Lung (tissue), 12 donors: ENCODE measurements around the gene GNAI1. TPM values are rescaled to one million over a fixed set of nuclear protein-coding genes. Genes with fewer than 3 reads are reported as not detected.

Experiments used
- ATAC-seq: fragments of 200-7000 bp; cut with Tn5 transposase; one replicate; pipeline ENCODE4 v1.9.1; 2020; ENCODE audit warnings: moderate number of reproducible peaks; ENCODE audit not compliant: insufficient read depth, low FRiP score
- DNase-seq, 3 donors: peaks; one replicate each; pipeline ENCODE4 v3.0.0-alpha.2; 2013 to 2017
- H3K27ac ChIP-seq, 2 donors: one replicate each; pipeline ENCODE4 v1.5.1; 2013; ENCODE audit warnings: mild to moderate bottlenecking in 2 of 2, moderate library complexity in 2 of 2, control low read depth in 1 of 2, inconsistent platforms in 1 of 2, low read depth in 1 of 2, low read length in 1 of 2
- H3K27me3 ChIP-seq, 3 donors: one replicate each; pipeline ENCODE4 v1.5.1; 2013; ENCODE audit warnings: low read length in 2 of 3; ENCODE audit not compliant: control insufficient read depth in 3 of 3, insufficient read depth in 3 of 3
- H3K36me3 ChIP-seq, 4 donors: one replicate each; pipeline ENCODE4 v1.5.1; 2013; ENCODE audit warnings: low read length in 4 of 4, mild to moderate bottlenecking in 1 of 4, moderate library complexity in 1 of 4; ENCODE audit not compliant: control insufficient read depth in 4 of 4, insufficient read depth in 4 of 4
- H3K4me1 ChIP-seq, 5 donors: one replicate each; pipeline ENCODE4 v1.5.1; 2013; ENCODE audit warnings: low read length in 5 of 5, mild to moderate bottlenecking in 2 of 5, moderate library complexity in 1 of 5; ENCODE audit not compliant: control insufficient read depth in 5 of 5, insufficient read depth in 5 of 5
- H3K4me3 ChIP-seq: one replicate; pipeline ENCODE4 v1.5.1; 2013; ENCODE audit warnings: mild to moderate bottlenecking, control low read depth, moderate library complexity
- H3K9ac ChIP-seq, 2 donors: one replicate each; pipeline ENCODE4 v1.5.1; 2013; ENCODE audit warnings: low read length in 2 of 2, control low read depth in 1 of 2; ENCODE audit not compliant: insufficient read depth in 1 of 2
- H3K9me3 ChIP-seq, 4 donors: one replicate each; pipeline ENCODE4 v1.5.1; 2013; ENCODE audit warnings: low read length in 3 of 4, mild to moderate bottlenecking in 1 of 4, moderate library complexity in 1 of 4; ENCODE audit not compliant: control insufficient read depth in 4 of 4, insufficient read depth in 3 of 4
- WGBS, 2 donors: extraction: QIAGEN DNeasy Blood & Tissue Kit; methylation state at CpG; one replicate each; pipeline ENCODE4 v1.1.7; 2013; 5-methylcytosine and 5-hydroxymethylcytosine counted together
- polyA plus RNA-seq, 2 donors: library from polyadenylated mRNA; stranded (reverse); fragments of 200-250 nt; gene quantifications; one replicate each; pipeline ENCODE4 v1.2.1, GENCODE V29; 2013
- total RNA-seq, 2 donors: library from RNA; depleted of rRNA in 1 of 2; stranded (reverse); fragments of >200 nt in 1 of 2; gene quantifications; one replicate each; pipeline ENCODE4 v1.2.1, GENCODE V29; 2014 to 2021
- TF ChIP-seq, protein P1 (sequence below): IDR thresholded peaks from 2 replicates; pipeline ENCODE4 v1.5.1; 2012; ENCODE audit warnings: mild to moderate bottlenecking; ENCODE audit errors: control extremely low read depth, extremely low read depth
- donor health status: control.
- donor health status: control.
- donor health status: Bipolar disorder and iron deficiency.
- donor health status: healthy.
- donor health status: DM: yes; HTN: yes; CAD: no.

The GNAI1 gene
- total and polyA plus RNA-seq, 4 donors: 10.4 to 155 (median 20.2) TPM

DNA sequence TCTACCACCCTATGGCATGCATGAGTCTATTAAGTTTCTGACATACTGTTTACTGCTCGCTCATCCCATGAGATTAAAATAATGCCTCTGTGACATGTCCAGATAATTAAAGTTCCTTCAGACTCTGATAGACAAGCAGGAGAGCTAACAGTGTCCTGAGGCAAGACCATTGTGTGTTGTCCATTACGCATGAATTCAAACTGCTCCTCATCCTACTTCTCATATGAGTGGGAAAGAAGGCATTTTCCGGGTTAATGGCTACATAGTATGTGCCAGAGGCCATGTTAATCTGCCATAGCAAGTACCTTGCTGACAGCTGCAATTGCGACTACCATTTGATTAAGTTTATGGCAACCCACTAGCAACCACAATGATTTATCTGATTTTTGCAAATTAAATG lies 113.3 kb downstream of the GNAI1 start:
- ATAC-seq: no peak
- no peaks in the 10 kb centered on the region for H3K9me3 ChIP-seq
- no peak for DNase-seq
- no peak overlapping the region for H3K27ac ChIP-seq
- H3K9ac ChIP-seq: no peak overlapping the region
- H3K27me3 ChIP-seq: no peaks in the 10 kb centered on the region
- TF ChIP-seq, protein P1, sequence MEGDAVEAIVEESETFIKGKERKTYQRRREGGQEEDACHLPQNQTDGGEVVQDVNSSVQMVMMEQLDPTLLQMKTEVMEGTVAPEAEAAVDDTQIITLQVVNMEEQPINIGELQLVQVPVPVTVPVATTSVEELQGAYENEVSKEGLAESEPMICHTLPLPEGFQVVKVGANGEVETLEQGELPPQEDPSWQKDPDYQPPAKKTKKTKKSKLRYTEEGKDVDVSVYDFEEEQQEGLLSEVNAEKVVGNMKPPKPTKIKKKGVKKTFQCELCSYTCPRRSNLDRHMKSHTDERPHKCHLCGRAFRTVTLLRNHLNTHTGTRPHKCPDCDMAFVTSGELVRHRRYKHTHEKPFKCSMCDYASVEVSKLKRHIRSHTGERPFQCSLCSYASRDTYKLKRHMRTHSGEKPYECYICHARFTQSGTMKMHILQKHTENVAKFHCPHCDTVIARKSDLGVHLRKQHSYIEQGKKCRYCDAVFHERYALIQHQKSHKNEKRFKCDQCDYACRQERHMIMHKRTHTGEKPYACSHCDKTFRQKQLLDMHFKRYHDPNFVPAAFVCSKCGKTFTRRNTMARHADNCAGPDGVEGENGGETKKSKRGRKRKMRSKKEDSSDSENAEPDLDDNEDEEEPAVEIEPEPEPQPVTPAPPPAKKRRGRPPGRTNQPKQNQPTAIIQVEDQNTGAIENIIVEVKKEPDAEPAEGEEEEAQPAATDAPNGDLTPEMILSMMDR: no peak
- 94 to 96% methylated on average over 4 of the region's 4 CpGs for WGBS, 2 donors
- H3K4me3 ChIP-seq: no peak overlapping the region
- H3K36me3 ChIP-seq: no peaks in the 10 kb centered on the region
- peaks cover 0 to 2% (median 0%) of the 10 kb centered on the region in 5 donors for H3K4me1 ChIP-seq

DNA sequence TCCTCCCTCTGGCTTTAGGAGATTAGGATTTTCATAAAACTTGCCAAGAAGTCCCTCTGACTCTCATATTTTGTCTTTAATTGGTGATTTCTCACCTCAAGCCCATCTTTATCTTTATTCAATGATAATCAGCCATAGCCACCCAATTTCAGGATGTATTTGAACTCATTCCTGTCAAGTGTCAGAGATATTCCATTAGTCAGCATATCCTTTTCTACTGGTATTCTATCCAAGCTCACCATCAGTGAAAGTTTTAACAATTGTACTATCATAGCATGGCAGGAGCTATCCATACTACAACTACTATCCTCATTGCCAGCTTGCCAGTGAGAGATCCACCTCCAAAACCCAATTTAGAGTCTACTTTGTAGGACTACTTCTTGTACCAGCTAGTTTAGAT lies 114.6 kb downstream of the GNAI1 start:
- ATAC-seq (no peak), DNase-seq (no peak)
- H3K9ac ChIP-seq: no peak overlapping the region
- TF ChIP-seq, protein P1: no peak
- peaks cover 0 to 2% (median 0%) of the 10 kb centered on the region in 5 donors for H3K4me1 ChIP-seq
- no peaks in the 10 kb centered on the region for H3K9me3 ChIP-seq
- H3K36me3 ChIP-seq: no peaks in the 10 kb centered on the region
- H3K4me3 ChIP-seq: no peak overlapping the region
- H3K27me3 ChIP-seq: no peaks in the 10 kb centered on the region
- no peak overlapping the region for H3K27ac ChIP-seq

DNA sequence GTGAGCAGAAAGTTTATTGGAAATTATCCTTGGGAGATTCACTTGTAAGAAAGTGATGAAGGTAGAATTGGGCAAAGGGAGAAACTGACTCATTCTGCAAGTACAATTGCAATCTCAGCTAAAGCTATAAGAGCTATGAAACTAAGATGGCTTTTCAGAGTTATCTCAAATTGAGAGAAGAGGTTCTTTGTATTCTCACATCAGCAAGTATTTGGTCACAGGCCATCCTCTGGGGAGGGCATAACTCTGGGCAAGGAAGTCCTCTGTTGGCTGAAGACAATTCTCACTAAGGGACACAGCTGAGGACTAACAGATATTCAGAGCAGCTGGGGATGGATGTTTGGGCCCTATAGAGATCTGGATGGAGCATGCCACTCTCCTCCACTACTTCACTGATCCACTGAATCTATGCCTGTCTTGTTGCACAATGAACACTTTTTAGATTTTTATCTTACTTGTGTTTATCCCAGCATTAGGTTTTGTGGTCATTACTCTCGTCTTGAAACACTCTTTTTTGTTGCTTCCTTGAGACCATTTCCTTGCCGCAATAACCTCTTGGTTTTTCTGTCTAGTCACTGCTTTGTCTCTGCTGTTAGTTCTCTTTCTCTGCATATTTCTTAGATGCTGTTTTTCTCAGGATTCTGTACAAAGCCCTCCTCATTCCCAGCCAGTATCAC lies 115.1 kb downstream of the GNAI1 start:
- no peaks in the 10 kb centered on the region for H3K36me3 ChIP-seq
- peaks cover 0 to 1% (median 0%) of the 10 kb centered on the region in 5 donors for H3K4me1 ChIP-seq
- H3K9ac ChIP-seq: no peak overlapping the region
- ATAC-seq (no peak), DNase-seq (no peak)
- TF ChIP-seq, protein P1: no peak
- H3K9me3 ChIP-seq: no peaks in the 10 kb centered on the region
- H3K27me3 ChIP-seq: no peaks in the 10 kb centered on the region
- H3K27ac ChIP-seq: no peak overlapping the region
- H3K4me3 ChIP-seq: no peak overlapping the region
- WGBS, 2 donors: 18 to 19% methylated on average over 2 of the region's 2 CpGs

DNA sequence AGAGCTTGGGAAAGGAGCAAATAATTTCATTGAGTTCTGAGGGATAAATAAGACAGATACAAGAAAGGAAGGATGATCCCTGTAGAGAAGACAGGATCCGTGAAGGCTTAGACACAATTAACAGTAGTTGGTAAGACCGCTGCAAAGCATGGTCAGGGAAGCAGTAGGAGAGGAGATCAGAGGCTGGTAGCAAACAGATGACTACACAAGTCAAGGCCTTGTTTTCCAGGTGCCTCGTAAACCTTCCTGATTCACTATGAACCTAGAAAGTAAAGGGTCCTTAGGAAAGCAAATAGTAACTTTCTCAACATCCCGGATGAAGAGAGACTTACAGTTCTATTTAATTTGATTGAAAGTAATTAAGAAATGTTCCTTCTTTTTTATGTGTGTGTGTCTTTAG lies 118.6 kb downstream of the GNAI1 start:
- Histone ChIP-seq H3K27me3 (no peaks in the 10 kb centered on the region), H3K4me1 (no peaks in the 10 kb centered on the region), H3K9ac (no peak overlapping the region), H3K36me3 (no peaks in the 10 kb centered on the region), H3K27ac (no peak overlapping the region), H3K9me3 (no peaks in the 10 kb centered on the region), H3K4me3 (no peak overlapping the region)
- DNase-seq (no peak), ATAC-seq (no peak)
- TF ChIP-seq, protein P1: no peak
- WGBS, 2 donors: 86 to 95% methylated on average over 4 of the region's 4 CpGs
